GM12878 (cell line): ENCODE measurements around the gene C15orf39. TPM values are rescaled to one million over a fixed set of nuclear protein-coding genes. Genes with fewer than 3 reads are reported as not detected.

ENCODE experiments used
- ATAC-seq: fragments of 200-7000 bp; cut with Tn5 transposase; 3 replicates; pipeline ENCODE4 v1.9.1; 2020; ENCODE audit warnings: mild to moderate bottlenecking, moderate library complexity
- BruUV-seq: library from RNA; stranded (reverse); fragments of 400-500 nt; replicated peaks from 2 replicates; lab custom pipeline; 2021; lab: Mats Ljungman, UMichigan
- CTCF ChIA-PET: fragments of 300-600 bp; sonication (Branson Sonifier 250); formaldehyde crosslinking; extraction: SDS; loops from one replicate; lab custom pipeline; 2021; ENCODE audit warnings: inconsistent platforms; lab: Yijun Ruan, JAX
- POLR2A ChIA-PET: fragments of 350-600 bp; formaldehyde crosslinking; extraction: SDS; loops from one replicate; lab custom pipeline; 2021; ENCODE audit warnings: inconsistent platforms; lab: Charles Lee
- RAD21 ChIA-PET: fragments of 300-600 bp; sonication (Branson Sonifier 250); formaldehyde crosslinking; loops from one replicate; lab custom pipeline; 2023; ENCODE audit warnings: antibody characterized with exemption; ENCODE audit not compliant: unreplicated experiment; lab: Charles Lee
- SMC1A ChIA-PET: fragments of 300-600 bp; sonication (Branson Sonifier 250); formaldehyde crosslinking; loops from one replicate; lab custom pipeline; 2023; ENCODE audit not compliant: unreplicated experiment, uncharacterized antibody; lab: Charles Lee
- DNase-seq: peaks from one replicate; pipeline ENCODE4 v3.0.0-alpha.2; 2011; ENCODE audit warnings: low read depth, low spot score
- FAIRE-seq: peaks from 3 replicates; lab custom pipeline; 2011; peaks lifted over from hg19 to GRCh38; lab: Jason Lieb, UNC
- H2AFZ ChIP-seq: 2 replicates; pipeline ENCODE4 v1.6.0; 2011; ENCODE audit warnings: low read depth, low read length, control low read depth; ENCODE audit not compliant: control insufficient read depth
- H3K27ac ChIP-seq: 2 replicates; pipeline ENCODE4 v1.5.1; 2011; ENCODE audit warnings: control low read depth; ENCODE audit not compliant: control insufficient read depth, insufficient read depth
- H3K27me3 ChIP-seq, 2 experiments: replicated peaks in 1 of 2; 2 replicates each; pipeline versions ENCODE4 v1.6.0 to v1.6.1; 2011; ENCODE audit warnings: low read length in 1 of 2; ENCODE audit not compliant: control insufficient read depth in 2 of 2, insufficient read depth in 2 of 2
- H3K36me3 ChIP-seq, 2 experiments: 2 replicates each; pipeline ENCODE4 v1.5.1; 2011; ENCODE audit warnings: low read length in 1 of 2; ENCODE audit not compliant: control insufficient read depth in 2 of 2, insufficient read depth in 2 of 2
- H3K4me1 ChIP-seq: 2 replicates; pipeline ENCODE4 v1.6.1; 2011; ENCODE audit warnings: mild to moderate bottlenecking, low read length, moderate library complexity, mixed read lengths; ENCODE audit not compliant: control insufficient read depth, insufficient read depth
- H3K4me2 ChIP-seq: 2 replicates; pipeline ENCODE4 v1.6.0; 2011; ENCODE audit warnings: control low read depth; ENCODE audit not compliant: control insufficient read depth, insufficient read depth
- H3K4me3 ChIP-seq: fragments of 200-600 bp; sonication (generic); 2 replicates; pipeline ENCODE4 v1.5.1; 2016
- H3K79me2 ChIP-seq: 2 replicates; pipeline ENCODE4 v1.6.0; 2011; ENCODE audit warnings: low read length; ENCODE audit not compliant: control insufficient read depth, insufficient read depth
- H3K9ac ChIP-seq: 2 replicates; pipeline ENCODE4 v1.8.0; 2011; ENCODE audit warnings: low read length, control low read depth, mixed read lengths; ENCODE audit not compliant: control insufficient read depth, insufficient read depth
- H3K9me3 ChIP-seq: replicated peaks from 3 replicates; pipeline ENCODE4 v1.5.1; 2011; ENCODE audit warnings: mild to moderate bottlenecking, low read length; ENCODE audit not compliant: control insufficient read depth, insufficient read depth
- H4K20me1 ChIP-seq: 2 replicates; pipeline ENCODE4 v1.6.0; 2011; ENCODE audit not compliant: control insufficient read depth, insufficient read depth
- CTCF ChIP-seq, 3 experiments: IDR thresholded peaks in 2 of 3; conservative IDR thresholded peaks in 1 of 3; 2 replicates each; pipeline ENCODE4 v1.5.1; 2011; ENCODE audit warnings: low read depth in 3 of 3, low read length in 3 of 3, mild to moderate bottlenecking in 3 of 3, control low read depth in 2 of 3, moderate library complexity in 2 of 3, inconsistent platforms in 1 of 3, mixed read lengths in 1 of 3; ENCODE audit not compliant: control insufficient read depth in 2 of 3, insufficient read depth in 1 of 3; ENCODE audit errors: extremely low read depth in 1 of 3
- MEF2B ChIP-seq: fragments of 450-650 bp; IDR thresholded peaks from 2 replicates; pipeline ENCODE4 v1.6.1; 2018; ENCODE audit warnings: mild to moderate bottlenecking, moderate library complexity; ENCODE audit not compliant: partially characterized antibody, poor library complexity, severe bottlenecking
- RAD21 ChIP-seq: IDR thresholded peaks from 2 replicates; pipeline ENCODE4 v1.6.1; 2011; ENCODE audit warnings: mild to moderate bottlenecking, low read depth, low read length, moderate library complexity; ENCODE audit not compliant: insufficient read depth
- USF1 ChIP-seq: IDR thresholded peaks from 2 replicates; pipeline ENCODE4 v1.6.1; 2011; ENCODE audit warnings: borderline replicate concordance, low read depth, mild to moderate bottlenecking, moderate library complexity, mixed read lengths, low read length; ENCODE audit not compliant: insufficient read depth; ENCODE audit errors: extremely low read length
- WGBS: methylation state at CpG from one replicate; pipeline ENCODE4 v1.1.6; 2016; ENCODE audit warnings: low lambda C conversion rate; ENCODE audit not compliant: insufficient replicate concordance, insufficient coverage; ENCODE audit errors: missing lambda C conversion rate; 5-methylcytosine and 5-hydroxymethylcytosine counted together
- in situ Hi-C: fragments of 300-500 bp; cut with MboI; formaldehyde crosslinking; loops from 9 replicates; pipeline ENCODE4 v1.14.3; 2018; ENCODE audit warnings: mixed read lengths
- intact Hi-C: fragments of 100-400 bp; cut with micrococcal nuclease; formaldehyde crosslinking; loops from one replicate; pipeline ENCODE4 v1.14.2; 2022; ENCODE audit not compliant: unreplicated experiment
- polyA plus RNA-seq, 11 experiments: library from polyadenylated mRNA; depleted of rRNA in 4 of 11; unstranded in 6 of 11; stranded (reverse) in 5 of 11; fragments of >200 nt; fragmentation: Nextera tagmentation in 4 of 11; fragmentation: Illumina TruSeq in 1 of 11; extraction: Ambion mirVana in 4 of 11; extraction: Trizol in 1 of 11; gene quantifications; 1 replicate in 1 of 11; 2 replicates in 10 of 11; pipeline versions ENCODE4 v1.2.1 to v1.2.3, GENCODE V29; 2011 to 2016; ENCODE audit warnings: inconsistent platforms in 2 of 11, missing spikeins in 2 of 11, low read depth in 1 of 11
- total RNA-seq, 4 experiments: library from RNA; depleted of rRNA in 3 of 4; stranded (reverse); fragments of >200 nt in 3 of 4; fragmentation: Illumina TruSeq in 1 of 4; extraction: Trizol in 1 of 4; gene quantifications; 2 replicates each; pipeline versions ENCODE4 v1.2.1 to v1.2.3, GENCODE V29; 2013 to 2021

Gene C15orf39
- total and polyA plus RNA-seq, 10 of the 15 experiments (the other 5 are each of a cell fraction or from before 2014, with no cell fraction given), result 2.3 to 139 (median 33.0) TPM

DNA sequence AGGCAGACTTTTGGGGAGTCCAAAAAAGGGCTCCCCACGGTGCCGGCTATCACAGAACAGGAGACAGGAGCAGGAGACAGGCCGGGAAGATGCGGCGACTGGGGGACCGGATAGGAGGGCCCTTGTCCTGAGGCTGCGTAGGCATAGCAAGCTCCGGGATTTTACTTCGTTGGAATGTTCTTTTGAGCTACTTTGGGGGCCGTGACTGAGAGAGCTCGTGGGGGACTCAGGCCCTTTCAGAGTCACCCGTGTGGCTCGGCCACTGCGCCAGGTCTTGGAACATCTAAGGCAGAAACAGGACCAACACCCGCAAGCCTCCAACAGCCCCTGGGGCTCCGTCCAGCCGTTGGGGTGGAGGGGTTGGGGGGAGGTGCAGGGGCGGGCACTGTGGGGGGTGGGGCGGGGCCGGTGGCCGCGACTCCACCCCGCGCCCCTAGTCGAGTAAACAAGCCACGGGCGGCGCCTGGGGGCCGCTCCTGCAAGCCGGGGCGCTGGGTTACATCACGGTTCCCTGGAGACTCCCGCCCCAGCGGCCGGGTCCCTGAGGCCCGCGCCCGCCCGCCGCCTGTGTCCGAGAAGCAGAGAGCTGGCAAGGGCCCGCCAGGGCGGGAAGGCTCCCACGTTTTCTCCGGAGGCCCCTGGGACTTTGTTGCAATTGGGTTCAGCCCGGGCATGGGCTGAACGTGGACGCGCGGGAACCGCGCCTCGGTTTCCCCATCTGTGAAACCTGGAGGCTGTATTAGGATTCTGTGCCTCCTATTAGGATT, 23.3 kb upstream of the C15orf39 start:
- H3K79me2 ChIP-seq, result no peaks in the 10 kb centered on the region
- in situ Hi-C loops, result no loop called here
- peak overlapping the region; percentile 35; the same call in 1 of the 2 replicates for H3K9ac ChIP-seq
- H3K27ac ChIP-seq, result no peak overlapping the region
- TF ChIP-seq RAD21, result peak; percentile 31; the same call in 1 of the 2 replicates
- TF ChIP-seq USF1, result no peak
- peak; percentile 25 for TF ChIP-seq MEF2B
- no peak for TF ChIP-seq CTCF (IDR thresholded peaks at IDR 0.05 in 2 of 3, conservative IDR thresholded peaks at IDR 0.05 in 1 of 3; ENCODE audit: control insufficient read depth in 2 of 3, extremely low read depth in 1 of 3, insufficient read depth in 1 of 3, low read depth in 3 of 3, low read length in 3 of 3)
- peak overlapping the region; percentile 32; the same call in 1 of the 2 replicates for H3K4me3 ChIP-seq
- SMC1A ChIA-PET, result interaction anchor here (1.0 kb wide), 1 partner anchor 12 kb away, joined by 3 read pairs; no protein-coding TSS in a partner anchor
- H2AFZ ChIP-seq, result peak overlapping the region; percentile 33; the same call in 1 of the 2 replicates
- no TSS peak for BruUV-seq
- intact Hi-C loops, result no loop called here
- H4K20me1 ChIP-seq, result no peaks in the 10 kb centered on the region; the same call in 1 of the 2 replicates
- H3K4me2 ChIP-seq, result peak overlapping the region; percentile 11; the same call in 1 of the 2 replicates
- H3K9me3 ChIP-seq, result no peaks in the 10 kb centered on the region
- H3K36me3 ChIP-seq, result no peaks in the 10 kb centered on the region
- WGBS, result 30% methylated on average over 50 of the region's 53 CpGs
- H3K27me3 ChIP-seq, result no peaks in the 10 kb centered on the region
- ATAC-seq, result peak; percentile 56
- CTCF ChIA-PET, result interaction anchor here (0.7 kb wide), 1 partner anchor 12 kb away, joined by 3 read pairs; no protein-coding TSS in a partner anchor
- RAD21 ChIA-PET, result no interaction called here
- no peak for DNase-seq
- POLR2A ChIA-PET, result no interaction called here
- no peak for FAIRE-seq
- H3K4me1 ChIP-seq, result peaks cover 7% of the 10 kb centered on the region
